Measurements from ENCODE around the gene RNF138.

DNA sequence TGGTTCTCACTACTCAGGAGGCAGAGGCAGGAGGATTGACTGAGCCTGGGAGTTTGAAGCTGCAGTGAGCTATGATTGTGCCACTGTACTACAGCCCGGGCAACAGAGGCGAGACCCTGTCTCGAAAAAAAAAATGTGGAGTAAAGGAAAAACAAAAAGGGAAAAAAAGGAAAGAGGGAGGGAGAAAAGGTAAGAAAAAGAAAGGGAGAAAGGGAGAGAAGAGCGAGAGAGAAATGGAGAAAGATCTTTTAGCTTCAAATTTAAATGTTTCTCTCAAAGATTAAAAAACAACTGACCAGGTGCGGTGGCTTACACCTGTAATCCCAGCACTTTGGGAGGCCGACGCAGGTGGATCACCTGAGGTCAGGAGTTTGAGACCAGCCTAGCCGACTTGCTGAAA is 7.9 kb upstream of the RNF138 start:
- TF ChIP-seq CTCF (IDR thresholded peaks at IDR 0.05) (no peak), EZH2 (IDR thresholded peaks at IDR 0.05; ENCODE audit: borderline replicate concordance, insufficient read depth, low read depth, low read length, poor library complexity, severe bottlenecking) (no peak)

Measured in B cell (primary cell).